NCI-H345 treated with DMSO at 0.1 percent for 48 hours (cell line): ENCODE data around the gene DNASE1L1.
"Not testable (repeated sequence)": the region's sequence is repeated elsewhere in the genome, so short reads cannot be mapped to it uniquely, and the experiment has no call there.

ENCODE experiments used
- DNase-seq: peaks from one replicate; lab custom pipeline; 2025; ENCODE audit not compliant: unreplicated experiment; lab: John Stamatoyannopoulos, UW

DNASE1L1 gene

GRCh38 chrX:154408659-154409221, 314 bp downstream of the DNASE1L1 start:
- no peak for DNase-seq

GRCh38 chrX:154404625-154405192, 4.3 kb downstream of the DNASE1L1 start:
- no peak for DNase-seq

DNA sequence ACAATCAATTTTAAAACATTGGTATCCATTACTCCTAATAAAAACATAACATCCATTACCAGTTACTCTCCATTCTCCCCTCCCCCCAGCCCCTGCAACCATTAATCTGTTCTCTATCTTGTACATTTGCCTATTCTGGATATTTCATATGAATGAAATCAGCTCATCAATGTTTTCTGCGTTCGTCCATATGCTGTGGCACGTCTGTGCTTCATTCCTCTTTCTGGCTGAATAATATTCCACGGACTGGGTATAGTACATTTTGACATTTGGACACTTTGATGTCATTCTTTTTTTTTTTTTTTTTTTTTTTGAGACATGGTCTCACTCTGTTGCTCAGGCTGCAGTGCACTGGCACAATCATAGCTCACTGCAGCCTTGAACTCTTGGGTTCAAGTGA, 5.2 kb downstream of the DNASE1L1 start:
- no peak for DNase-seq

GRCh38 chrX:154403192-154403591, 5.9 kb downstream of the DNASE1L1 start:
- DNase-seq, result no peak

GRCh38 chrX:154402622-154403127, 6.4 kb downstream of the DNASE1L1 start:
- DNase-seq, result no peak

DNA sequence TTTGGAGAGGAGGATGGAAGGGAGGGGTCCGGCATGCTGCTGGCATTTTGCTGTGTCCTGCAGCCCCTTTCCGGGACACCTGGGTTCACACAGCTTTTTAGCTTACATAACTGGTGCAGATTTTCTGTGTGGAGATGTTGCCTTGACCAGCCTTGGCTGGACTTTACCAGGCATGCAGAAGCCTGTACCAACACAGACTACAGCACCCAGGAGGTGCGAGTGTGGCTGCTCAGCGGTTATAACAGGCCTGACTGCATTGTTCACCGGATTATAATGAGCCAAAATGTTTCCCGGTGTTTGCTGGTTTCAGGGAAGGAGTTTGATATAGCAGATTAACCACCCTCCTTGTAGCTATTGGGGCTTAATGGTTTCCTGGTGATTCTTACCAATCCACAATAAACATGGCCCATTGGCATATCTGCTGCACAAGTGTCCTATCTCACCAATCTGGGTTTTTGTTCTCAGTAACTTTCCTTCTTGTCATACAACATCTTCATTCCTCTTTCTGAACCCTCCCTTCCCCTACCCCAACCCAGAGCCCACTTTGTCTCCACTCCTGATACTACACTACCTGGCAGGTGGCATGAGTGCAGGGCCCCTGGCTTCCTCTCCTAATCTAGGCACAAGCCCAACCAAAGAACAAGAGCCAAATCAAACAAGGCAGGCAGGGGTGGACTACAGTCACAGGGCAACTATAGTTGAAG, 7.0 kb downstream of the DNASE1L1 start:
- no peak for DNase-seq

- DNase-seq, result no peak
Observed at GRCh38 chrX:154401045-154401799, 7.8 kb downstream of the DNASE1L1 start.

GRCh38 chrX:154400369-154400817, 8.7 kb downstream of the DNASE1L1 start:
- DNase-seq, result not testable (repeated sequence)

GRCh38 chrX:154399527-154400368, 9.3 kb downstream of the DNASE1L1 start:
- DNase-seq, result no peak

DNA sequence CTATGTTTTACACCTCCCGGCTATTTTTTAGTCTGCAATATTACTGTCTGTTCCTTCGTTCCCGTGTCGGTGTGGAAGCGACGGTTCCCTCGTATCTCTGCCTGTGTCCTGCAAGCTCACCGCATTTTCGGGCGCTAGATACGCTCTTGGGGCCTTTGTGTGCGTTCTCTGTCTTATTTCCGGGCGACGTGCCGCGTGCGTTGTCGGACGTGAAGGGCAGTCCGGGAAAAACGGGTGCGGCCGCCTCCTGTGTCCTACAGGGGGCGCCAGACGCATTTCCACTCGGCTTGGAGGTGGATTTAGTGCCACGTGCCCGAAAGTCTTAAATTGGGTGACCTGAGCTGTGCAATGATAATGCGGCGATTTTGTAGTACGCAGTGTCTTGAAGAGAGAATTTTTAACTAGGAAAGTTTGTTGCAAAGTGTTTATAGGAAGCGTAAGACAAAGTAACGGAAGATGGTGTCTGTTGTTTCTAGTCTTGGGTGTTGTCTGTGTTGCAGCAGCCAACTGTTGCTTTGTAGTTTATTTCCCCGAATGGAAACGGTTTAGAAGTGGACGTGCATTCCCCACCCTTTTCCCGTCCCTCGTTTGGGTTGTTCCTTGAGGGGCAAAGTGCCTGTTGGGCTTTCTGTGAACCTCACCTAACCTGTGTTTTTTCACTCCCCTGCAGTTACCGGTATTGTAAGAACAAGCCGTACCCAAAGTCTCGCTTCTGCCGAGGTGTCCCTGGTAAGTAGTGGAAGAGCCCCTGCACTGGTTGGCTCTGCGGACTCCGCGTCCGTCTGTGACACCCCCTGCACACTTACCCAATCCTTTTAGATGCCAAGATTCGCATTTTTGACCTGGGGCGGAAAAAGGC, 10.2 kb downstream of the DNASE1L1 start:
- peak; percentile 47 for DNase-seq

DNA sequence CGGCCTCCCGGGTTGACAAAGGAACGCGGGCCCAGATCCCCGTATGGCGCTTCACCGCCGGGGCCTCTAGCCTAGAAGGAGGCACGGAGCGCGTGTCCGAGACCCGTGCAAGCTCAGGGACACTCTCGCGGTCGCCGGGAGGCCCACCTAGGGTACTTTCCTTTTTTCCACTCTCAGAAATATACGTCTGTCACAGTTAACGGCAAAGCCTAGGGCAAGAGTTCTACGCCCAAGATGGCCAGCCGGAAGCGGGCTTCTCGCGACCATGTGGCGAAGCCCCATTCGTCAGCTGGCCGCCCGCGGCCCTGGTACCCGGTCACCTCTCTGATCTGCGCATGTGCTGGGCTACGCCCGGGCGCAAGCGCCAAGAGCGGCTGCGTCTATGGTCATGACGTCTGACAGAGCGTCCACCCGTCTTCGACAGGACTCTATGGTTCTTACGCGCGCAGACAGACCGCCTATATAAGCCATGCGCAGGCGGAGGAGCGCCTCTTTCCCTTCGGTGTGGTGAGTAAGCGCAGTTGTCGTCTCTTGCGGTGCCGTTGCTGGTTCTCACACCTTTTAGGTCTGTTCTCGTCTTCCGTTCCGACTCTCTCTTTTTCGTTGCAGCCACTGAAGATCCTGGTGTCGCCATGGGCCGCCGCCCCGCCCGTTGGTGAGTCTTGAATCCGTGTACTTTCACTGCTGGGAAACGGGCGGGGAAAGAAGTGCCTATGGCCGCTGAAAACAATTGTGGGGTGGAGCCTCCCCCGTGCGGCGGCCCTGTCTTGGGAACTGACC, 11.0 kb downstream of the DNASE1L1 start, which contains the start of gene RPL10:
Gene RPL10 (plus strand): TSS at position 490 of the 780 bp plus-strand sequence. CDS start 143 bp downstream, at position 633.
- DNase-seq, result peak; percentile 92

- no peak for DNase-seq
Observed at GRCh38 chrX:154396973-154397887, 11.8 kb downstream of the DNASE1L1 start.

- not testable (repeated sequence) for DNase-seq
Observed at GRCh38 chrX:154396363-154396762, 12.7 kb downstream of the DNASE1L1 start.

DNA sequence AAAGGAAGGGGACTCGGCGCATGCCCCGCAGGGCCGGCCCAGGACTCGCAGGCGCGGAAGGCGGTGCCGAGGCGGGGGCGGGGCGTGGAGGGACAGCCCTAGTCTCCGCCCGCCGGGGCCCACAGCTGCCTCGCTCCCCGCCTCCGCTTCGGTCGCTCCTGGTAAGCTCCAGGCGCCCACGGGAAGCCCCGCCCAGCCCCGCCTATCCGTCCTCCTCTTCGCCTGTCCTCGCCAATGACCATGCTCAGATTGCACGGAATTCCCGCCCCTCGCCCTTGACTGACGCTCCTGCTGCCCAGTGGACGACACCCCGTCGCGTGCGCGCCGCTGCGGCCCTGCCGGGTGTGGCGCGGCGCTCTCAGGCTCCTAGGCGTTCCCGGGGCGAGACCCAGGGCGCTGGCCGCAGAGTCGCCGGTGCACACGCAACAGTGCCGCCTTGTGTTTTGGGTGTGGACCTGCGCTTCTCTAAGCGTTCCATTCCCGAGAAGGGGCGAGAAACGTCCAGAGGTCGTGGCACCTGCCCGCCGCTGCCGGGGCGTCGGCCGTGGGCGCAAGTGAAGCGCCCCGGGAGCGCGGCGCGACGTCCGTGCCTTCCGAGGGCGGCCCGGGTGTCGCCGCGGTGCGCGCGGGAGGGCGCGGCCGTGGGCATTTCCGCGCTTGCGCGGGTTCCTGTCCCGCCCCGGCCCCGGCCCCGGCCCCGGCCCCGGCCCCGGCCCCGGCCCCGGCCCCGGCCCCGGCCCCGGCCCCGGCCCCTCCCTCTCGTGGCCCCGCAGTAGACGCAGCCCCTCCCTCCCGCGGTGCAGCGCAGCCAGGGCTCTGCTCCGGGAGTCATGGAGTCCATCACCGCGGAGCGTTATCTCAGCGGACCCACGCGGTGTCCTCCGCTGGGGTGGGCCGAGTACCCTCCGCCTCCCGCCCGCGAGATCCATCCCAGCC, 19.0 kb downstream of the DNASE1L1 start:
- DNase-seq, result not testable (repeated sequence)

- DNase-seq, result not testable (repeated sequence)
Observed at GRCh38 chrX:154388649-154389048, 20.4 kb downstream of the DNASE1L1 start.

DNA sequence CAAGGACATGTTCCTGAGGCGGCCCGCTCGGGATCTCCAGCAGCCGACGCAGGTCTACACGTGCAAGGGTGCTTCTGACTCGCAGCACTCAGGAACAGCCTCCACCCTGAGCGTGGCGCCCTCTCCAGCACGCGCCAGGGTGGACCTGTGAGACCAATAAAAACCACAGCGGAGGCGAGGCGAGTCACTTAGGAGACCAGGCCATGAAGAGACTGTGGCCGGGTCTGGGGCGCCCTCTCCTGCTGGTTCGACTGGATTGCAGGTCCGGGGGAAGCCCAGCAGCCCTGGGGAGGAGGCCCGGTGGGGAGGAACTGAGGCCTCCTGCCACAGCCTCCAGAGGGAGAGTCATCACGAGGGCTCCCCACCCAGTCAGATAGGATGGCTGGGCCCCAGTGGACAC, 21.0 kb downstream of the DNASE1L1 start:
- not testable (repeated sequence) for DNase-seq
